Effector memory CD4-positive, alpha-beta T cell (primary cell): Measurements from ENCODE around the gene OR2AP1.

Source experiments
- DNase-seq, 3 donors: peaks; one replicate each; pipeline ENCODE4 v3.0.0-alpha.2; 2020
- H3K27ac ChIP-seq: 2 replicates; pipeline ENCODE4 v1.7.0; 2013; ENCODE audit warnings: mild to moderate bottlenecking, low read length, moderate library complexity; ENCODE audit not compliant: insufficient read depth, poor library complexity, severe bottlenecking
- H3K27me3 ChIP-seq: replicated peaks from 2 replicates; pipeline ENCODE4 v1.7.0; 2013; ENCODE audit warnings: mild to moderate bottlenecking, low read length; ENCODE audit not compliant: insufficient read depth, control insufficient read depth, poor library complexity, severe bottlenecking
- H3K36me3 ChIP-seq: 2 replicates; pipeline ENCODE4 v1.7.0; 2013; ENCODE audit warnings: mild to moderate bottlenecking, low read length, moderate library complexity; ENCODE audit not compliant: control insufficient read depth, insufficient read depth
- H3K4me1 ChIP-seq: 2 replicates; pipeline ENCODE4 v1.7.0; 2013; ENCODE audit warnings: low read length, mild to moderate bottlenecking; ENCODE audit not compliant: control insufficient read depth, insufficient read depth, poor library complexity, severe bottlenecking
- H3K4me3 ChIP-seq: 2 replicates; pipeline ENCODE4 v1.7.0; 2013; ENCODE audit warnings: low read length, low read depth, mild to moderate bottlenecking; ENCODE audit not compliant: insufficient read depth, poor library complexity, severe bottlenecking
- H3K9me3 ChIP-seq: 2 replicates; pipeline ENCODE4 v1.7.0; 2013; ENCODE audit warnings: mild to moderate bottlenecking, low read length, moderate library complexity; ENCODE audit not compliant: control insufficient read depth

OR2AP1 gene

GRCh38 chr12:55607821-55608594 is 35.7 kb downstream of the OR2AP1 start:
- H3K27me3 ChIP-seq: no peaks in the 10 kb centered on the region
- no peaks in the 10 kb centered on the region for H3K9me3 ChIP-seq
- H3K4me3 ChIP-seq: no peak overlapping the region
- H3K27ac ChIP-seq: no peak overlapping the region
- no peaks in the 10 kb centered on the region for H3K36me3 ChIP-seq
- H3K4me1 ChIP-seq: no peaks in the 10 kb centered on the region
- DNase-seq: no peak

GRCh38 chr12:55610598-55610997 is 38.3 kb downstream of the OR2AP1 start:
- Histone ChIP-seq H3K4me3 (no peak overlapping the region), H3K27me3 (no peaks in the 10 kb centered on the region), H3K9me3 (no peaks in the 10 kb centered on the region), H3K4me1 (no peaks in the 10 kb centered on the region), H3K36me3 (no peaks in the 10 kb centered on the region), H3K27ac (no peak overlapping the region)
- no peak for DNase-seq

GRCh38 chr12:55612646-55613045 is 40.4 kb downstream of the OR2AP1 start:
- Histone ChIP-seq H3K4me1 (no peaks in the 10 kb centered on the region), H3K9me3 (no peaks in the 10 kb centered on the region), H3K27ac (no peak overlapping the region), H3K36me3 (no peaks in the 10 kb centered on the region), H3K4me3 (no peak overlapping the region), H3K27me3 (no peaks in the 10 kb centered on the region)
- no peak for DNase-seq

GRCh38 chr12:55614764-55615163 is 42.5 kb downstream of the OR2AP1 start:
- H3K9me3 ChIP-seq: no peaks in the 10 kb centered on the region
- H3K27ac ChIP-seq: no peak overlapping the region
- no peak for DNase-seq
- H3K4me3 ChIP-seq: no peak overlapping the region
- H3K27me3 ChIP-seq: no peaks in the 10 kb centered on the region
- H3K36me3 ChIP-seq: no peaks in the 10 kb centered on the region
- no peaks in the 10 kb centered on the region for H3K4me1 ChIP-seq

GRCh38 chr12:55619354-55620138 is 47.3 kb downstream of the OR2AP1 start:
- Histone ChIP-seq H3K4me3 (no peak overlapping the region), H3K27ac (no peak overlapping the region), H3K36me3 (no peaks in the 10 kb centered on the region), H3K9me3 (no peaks in the 10 kb centered on the region), H3K4me1 (no peaks in the 10 kb centered on the region), H3K27me3 (peaks cover 3% of the 10 kb centered on the region)
- peak in 1 of 3 donors; percentile 26 for DNase-seq

- Histone ChIP-seq H3K4me1 (no peaks in the 10 kb centered on the region), H3K27ac (no peak overlapping the region), H3K27me3 (peaks cover 3% of the 10 kb centered on the region), H3K4me3 (no peak overlapping the region), H3K9me3 (no peaks in the 10 kb centered on the region), H3K36me3 (no peaks in the 10 kb centered on the region)
- DNase-seq: no peak
These were observed 51.8 kb downstream of the OR2AP1 start for GRCh38 chr12:55624056-55624455.
